22Rv1 (cell line): ENCODE data around the gene CPT1A.

Experiments used
- CTCF ChIP-seq: fragments of 450-650 bp; IDR thresholded peaks from 2 replicates; pipeline ENCODE4 v1.5.1; 2017; ENCODE audit warnings: mild to moderate bottlenecking
- ZFX ChIP-seq: fragments of 450-650 bp; IDR thresholded peaks from 2 replicates; pipeline ENCODE4 v1.6.1; 2017; ENCODE audit warnings: antibody characterized with exemption, borderline replicate concordance

- TF ChIP-seq CTCF (no peak), ZFX (no peak)
Measured at GRCh38 chr11:68763181-68763721, 78.5 kb downstream of the CPT1A start.
